Brain microvascular endothelial cell (primary cell): ENCODE measurements around the gene CYB561.

Experiments used
- DNase-seq: peaks from one replicate; pipeline ENCODE4 v3.0.0-alpha.2; 2020
- H3K27ac ChIP-seq: fragments of 250-450 bp; sonication (Bioruptor Pico); 2 replicates; pipeline ENCODE4 v1.5.1; 2020; ENCODE audit warnings: mild to moderate bottlenecking, moderate library complexity
- H3K27me3 ChIP-seq: fragments of 250-450 bp; sonication (Bioruptor Pico); replicated peaks from 2 replicates; pipeline ENCODE4 v1.5.1; 2020; ENCODE audit warnings: mild to moderate bottlenecking
- H3K36me3 ChIP-seq: fragments of 250-450 bp; sonication (Bioruptor Pico); replicated peaks from 2 replicates; pipeline ENCODE4 v1.5.1; 2020; ENCODE audit warnings: mild to moderate bottlenecking
- H3K4me3 ChIP-seq: 2 replicates; pipeline ENCODE4 v1.5.1; 2011; ENCODE audit warnings: low read depth, mild to moderate bottlenecking, control low read depth, low read length, moderate library complexity
- in situ Hi-C: cut with HindIII; loops from 2 replicates; pipeline ENCODE4 v1.10.0; 2017; ENCODE audit warnings: low sequenced_read_pairs, low pct_ligation_motif_present
- TF ChIP-seq, protein P1 (sequence below): IDR thresholded peaks from 2 replicates; pipeline ENCODE4 v1.5.1; 2011; ENCODE audit warnings: low read depth, mild to moderate bottlenecking, moderate library complexity, low read length, control low read depth, inconsistent platforms; ENCODE audit errors: missing control alignments

Gene CYB561

DNA sequence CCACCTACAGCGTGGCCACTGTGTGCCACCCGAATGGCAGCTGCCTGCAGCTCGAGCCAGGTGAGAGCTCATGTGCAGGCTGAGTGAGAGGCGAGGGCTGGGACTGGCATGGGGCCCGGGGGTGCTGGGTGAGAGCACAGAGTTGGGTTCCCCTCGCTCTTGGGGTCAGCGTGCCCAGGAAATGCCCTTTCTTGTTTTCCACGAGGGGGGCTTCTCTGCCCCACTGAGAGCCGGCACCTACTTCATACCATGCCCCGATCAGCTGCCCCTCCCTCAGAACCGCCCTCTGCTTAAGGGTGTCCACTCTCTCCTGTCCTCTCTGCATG, 40.9 kb upstream of the CYB561 start:
- in situ Hi-C loops, result no loop called here
- Histone ChIP-seq H3K4me3 (no peak overlapping the region), H3K27me3 (peaks cover 12% of the 10 kb centered on the region), H3K36me3 (no peaks in the 10 kb centered on the region), H3K27ac (no peak overlapping the region)
- no peak for DNase-seq
- TF ChIP-seq, protein P1, sequence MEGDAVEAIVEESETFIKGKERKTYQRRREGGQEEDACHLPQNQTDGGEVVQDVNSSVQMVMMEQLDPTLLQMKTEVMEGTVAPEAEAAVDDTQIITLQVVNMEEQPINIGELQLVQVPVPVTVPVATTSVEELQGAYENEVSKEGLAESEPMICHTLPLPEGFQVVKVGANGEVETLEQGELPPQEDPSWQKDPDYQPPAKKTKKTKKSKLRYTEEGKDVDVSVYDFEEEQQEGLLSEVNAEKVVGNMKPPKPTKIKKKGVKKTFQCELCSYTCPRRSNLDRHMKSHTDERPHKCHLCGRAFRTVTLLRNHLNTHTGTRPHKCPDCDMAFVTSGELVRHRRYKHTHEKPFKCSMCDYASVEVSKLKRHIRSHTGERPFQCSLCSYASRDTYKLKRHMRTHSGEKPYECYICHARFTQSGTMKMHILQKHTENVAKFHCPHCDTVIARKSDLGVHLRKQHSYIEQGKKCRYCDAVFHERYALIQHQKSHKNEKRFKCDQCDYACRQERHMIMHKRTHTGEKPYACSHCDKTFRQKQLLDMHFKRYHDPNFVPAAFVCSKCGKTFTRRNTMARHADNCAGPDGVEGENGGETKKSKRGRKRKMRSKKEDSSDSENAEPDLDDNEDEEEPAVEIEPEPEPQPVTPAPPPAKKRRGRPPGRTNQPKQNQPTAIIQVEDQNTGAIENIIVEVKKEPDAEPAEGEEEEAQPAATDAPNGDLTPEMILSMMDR, result no peak

DNA sequence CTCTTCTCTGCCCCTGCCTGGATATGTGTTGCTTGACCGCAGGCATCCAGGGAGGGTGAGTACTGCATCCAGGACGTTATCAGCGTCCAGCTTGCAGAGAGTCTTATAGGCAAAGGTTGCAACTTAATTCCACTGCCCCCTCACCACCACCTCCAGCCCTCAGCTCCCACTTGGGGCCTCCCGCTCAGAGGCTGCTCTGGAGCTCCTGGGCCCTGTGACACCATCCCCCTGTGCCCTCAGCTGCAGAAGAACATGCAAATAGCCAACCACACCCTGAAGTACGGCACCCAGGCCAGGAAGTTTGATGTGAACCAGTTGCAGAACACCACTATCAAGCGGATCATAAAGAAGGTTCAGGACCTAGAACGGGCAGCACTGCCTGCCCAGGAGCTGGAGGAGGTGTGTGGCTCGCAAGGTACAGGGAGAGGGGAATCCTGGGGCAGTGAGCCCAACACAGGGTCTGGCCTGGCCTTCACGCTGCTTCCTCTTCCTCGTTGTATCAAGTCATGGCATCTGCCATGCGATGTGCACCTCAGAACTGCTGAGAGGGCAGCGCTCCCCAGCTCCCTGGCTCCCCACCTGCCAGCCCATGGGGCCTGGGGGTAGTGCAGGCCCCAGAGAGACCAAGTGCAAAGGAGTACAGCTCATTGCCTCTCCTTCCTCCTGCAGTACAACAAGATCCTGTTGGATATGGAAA, 40.4 kb upstream of the CYB561 start:
- no peak overlapping the region for H3K4me3 ChIP-seq
- TF ChIP-seq, protein P1, result no peak
- H3K27me3 ChIP-seq, result peaks cover 8% of the 10 kb centered on the region
- H3K27ac ChIP-seq, result no peak overlapping the region
- in situ Hi-C loops, result no loop called here
- no peaks in the 10 kb centered on the region for H3K36me3 ChIP-seq
- DNase-seq, result no peak

DNA sequence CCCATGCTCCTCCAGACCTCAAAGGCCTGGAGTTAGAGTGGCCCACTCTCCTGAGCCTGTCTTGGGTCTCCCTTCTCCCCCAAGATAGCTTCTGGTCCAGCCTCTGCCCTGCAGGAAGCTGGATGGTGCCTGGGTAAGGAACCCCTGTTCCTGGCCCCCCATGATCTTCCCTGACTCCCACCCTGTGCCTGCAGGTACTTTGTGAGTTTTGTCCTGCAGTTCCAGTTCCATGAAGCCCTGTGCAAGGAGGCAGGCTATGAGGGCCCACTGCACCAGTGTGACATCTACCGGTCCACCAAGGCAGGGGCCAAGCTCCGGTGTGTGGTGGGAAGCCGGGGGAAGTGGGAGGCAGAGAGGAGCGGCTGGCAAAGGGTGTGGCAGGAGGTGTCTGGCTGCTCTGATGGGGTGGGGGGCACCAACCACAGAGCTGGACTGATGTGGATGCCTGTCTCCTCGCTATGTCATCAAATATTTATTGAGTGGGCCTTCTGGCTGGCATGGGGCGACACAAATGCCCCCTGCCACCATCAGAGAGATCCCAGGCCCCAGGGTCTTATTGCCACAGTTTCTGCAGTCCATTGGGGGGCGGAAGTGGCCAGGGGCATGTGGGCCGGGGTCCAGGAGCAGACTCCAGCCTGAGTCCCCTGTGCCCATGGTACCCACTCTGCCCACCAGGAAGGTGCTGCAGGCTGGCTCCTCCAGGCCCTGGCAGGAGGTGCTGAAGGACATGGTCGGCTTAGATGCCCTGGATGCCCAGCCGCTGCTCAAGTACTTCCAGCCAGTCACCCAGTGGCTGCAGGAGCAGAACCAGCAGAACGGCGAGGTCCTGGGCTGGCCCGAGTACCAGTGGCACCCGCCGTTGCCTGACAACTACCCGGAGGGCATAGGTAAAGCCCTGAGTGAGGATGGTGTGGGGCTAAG, 37.8 kb upstream of the CYB561 start:
- Histone ChIP-seq H3K4me3 (no peak overlapping the region), H3K36me3 (no peaks in the 10 kb centered on the region), H3K27me3 (no peaks in the 10 kb centered on the region), H3K27ac (no peak overlapping the region)
- in situ Hi-C loops, result no loop called here
- TF ChIP-seq, protein P1, result no peak
- DNase-seq, result no peak

DNA sequence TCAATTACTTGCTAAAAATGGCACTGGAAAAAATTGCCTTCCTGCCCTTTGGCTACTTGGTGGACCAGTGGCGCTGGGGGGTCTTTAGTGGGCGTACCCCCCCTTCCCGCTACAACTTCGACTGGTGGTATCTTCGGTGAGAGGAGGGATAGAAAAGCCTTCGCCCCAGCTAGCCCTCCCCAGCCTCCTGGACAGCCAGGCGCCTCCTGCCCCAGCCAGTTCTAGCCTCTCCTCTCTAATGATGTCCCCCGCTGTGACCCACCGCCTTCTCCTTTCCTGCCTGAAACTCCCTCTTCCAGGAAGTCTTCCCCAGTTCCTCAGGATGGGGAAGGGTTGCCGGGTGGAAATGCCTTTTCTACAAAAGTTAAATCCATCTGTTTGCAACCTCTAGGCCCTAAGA, 36.9 kb upstream of the CYB561 start:
- Histone ChIP-seq H3K27me3 (no peaks in the 10 kb centered on the region), H3K36me3 (no peaks in the 10 kb centered on the region), H3K27ac (no peak overlapping the region), H3K4me3 (no peak overlapping the region)
- TF ChIP-seq, protein P1, result no peak
- in situ Hi-C loops, result no loop called here
- no peak for DNase-seq

DNA sequence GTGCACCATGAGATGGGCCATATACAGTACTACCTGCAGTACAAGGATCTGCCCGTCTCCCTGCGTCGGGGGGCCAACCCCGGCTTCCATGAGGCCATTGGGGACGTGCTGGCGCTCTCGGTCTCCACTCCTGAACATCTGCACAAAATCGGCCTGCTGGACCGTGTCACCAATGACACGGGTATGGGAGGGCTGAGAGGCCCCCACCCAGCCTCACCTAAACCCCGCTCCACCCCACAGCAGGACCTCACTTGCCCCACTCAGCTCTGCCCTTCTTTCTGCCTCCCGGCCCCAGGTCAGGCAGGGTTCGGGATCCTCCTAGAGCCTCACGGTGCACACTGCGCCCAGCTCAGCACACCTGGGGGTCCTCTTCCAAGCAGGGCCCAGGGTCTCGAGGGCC, 36.4 kb upstream of the CYB561 start:
- in situ Hi-C loops, result no loop called here
- Histone ChIP-seq H3K4me3 (no peak overlapping the region), H3K27ac (no peak overlapping the region), H3K36me3 (no peaks in the 10 kb centered on the region), H3K27me3 (no peaks in the 10 kb centered on the region)
- DNase-seq, result no peak
- TF ChIP-seq, protein P1, result no peak
